OCI-LY7 (cell line): ENCODE measurements around the gene TAF3. TPM values are rescaled to one million over a fixed set of nuclear protein-coding genes. Genes with fewer than 3 reads are reported as not detected.

Source experiments
- BruUV-seq: library from RNA; stranded (reverse); fragments of 400-500 nt; replicated peaks from 2 replicates; lab custom pipeline; 2021; lab: Mats Ljungman, UMichigan
- CTCF ChIA-PET: fragments of 300-600 bp; sonication (Branson Sonifier 250); formaldehyde crosslinking; loops from one replicate; lab custom pipeline; 2022; ENCODE audit warnings: antibody characterized with exemption; ENCODE audit not compliant: unreplicated experiment; lab: Charles Lee
- POLR2A ChIA-PET: fragments of 300-600 bp; sonication (Branson Sonifier 250); formaldehyde crosslinking; loops from one replicate; lab custom pipeline; 2022; ENCODE audit warnings: antibody characterized with exemption; lab: Charles Lee
- DNase-seq: peaks from one replicate; pipeline ENCODE4 v3.0.0-alpha.2; 2015; ENCODE audit warnings: low spot score
- H2AFZ ChIP-seq: fragments of 200-600 bp; sonication (generic), shearing (Covaris generic); 2 replicates; pipeline ENCODE4 v1.6.1; 2014; ENCODE audit warnings: mild to moderate bottlenecking, antibody characterized with exemption, low read length, moderate library complexity
- H3K27ac ChIP-seq: fragments of 200-600 bp; sonication (generic); 2 replicates; pipeline ENCODE4 v1.5.1; 2014; ENCODE audit warnings: mixed run types, low read depth, mild to moderate bottlenecking, moderate library complexity, low read length, inconsistent platforms; ENCODE audit not compliant: poor library complexity, severe bottlenecking
- H3K36me3 ChIP-seq: fragments of 200-600 bp; sonication (generic); 2 replicates; pipeline ENCODE4 v1.6.1; 2014; ENCODE audit warnings: mild to moderate bottlenecking, antibody characterized with exemption, low read length, moderate library complexity, mixed read lengths; ENCODE audit not compliant: insufficient read depth
- H3K4me1 ChIP-seq: fragments of 200-600 bp; sonication (generic); 2 replicates; pipeline ENCODE4 v1.5.1; 2014; ENCODE audit warnings: mild to moderate bottlenecking, low read length; ENCODE audit not compliant: insufficient read depth, poor library complexity, severe bottlenecking
- H3K4me2 ChIP-seq: fragments of 200-600 bp; sonication (generic); 2 replicates; pipeline ENCODE4 v1.6.1; 2014; ENCODE audit warnings: mild to moderate bottlenecking, low read length
- H3K4me3 ChIP-seq: fragments of 200-600 bp; sonication (generic); 2 replicates; pipeline ENCODE4 v1.5.1; 2014; ENCODE audit warnings: mild to moderate bottlenecking, low read depth, low read length; ENCODE audit not compliant: poor library complexity, severe bottlenecking
- H3K79me2 ChIP-seq: fragments of 200-600 bp; sonication (generic); 2 replicates; pipeline ENCODE4 v1.6.1; 2016; ENCODE audit warnings: low read depth, mild to moderate bottlenecking, low read length, moderate library complexity, mixed read lengths; ENCODE audit not compliant: insufficient read depth
- H3K9me2 ChIP-seq: fragments of 200-600 bp; sonication (generic); 2 replicates; pipeline ENCODE4 v1.6.1; 2016; ENCODE audit warnings: mild to moderate bottlenecking, low read length, mixed read lengths; ENCODE audit not compliant: insufficient read depth
- H3K9me3 ChIP-seq: fragments of 200-600 bp; sonication (generic); 2 replicates; pipeline ENCODE4 v1.6.1; 2014; ENCODE audit warnings: mild to moderate bottlenecking, mixed run types, low read length, mixed read lengths
- H4K20me1 ChIP-seq: fragments of 200-600 bp; sonication (generic); 2 replicates; pipeline ENCODE4 v1.6.1; 2014; ENCODE audit warnings: mild to moderate bottlenecking, antibody characterized with exemption, low read length, moderate library complexity, mixed read lengths; ENCODE audit not compliant: insufficient read depth
- CTCF ChIP-seq: fragments of 200-600 bp; sonication (generic); conservative IDR thresholded peaks from 2 replicates; pipeline ENCODE4 v1.5.1; 2014; ENCODE audit warnings: mild to moderate bottlenecking, antibody characterized with exemption, low read length, moderate library complexity, mixed read lengths
- EZH2phosphoT487 ChIP-seq: fragments of 200-600 bp; sonication (generic); IDR thresholded peaks from 2 replicates; pipeline ENCODE4 v1.6.1; 2018; ENCODE audit warnings: low read depth, borderline replicate concordance, mild to moderate bottlenecking, mixed run types, antibody characterized with exemption, low read length, moderate library complexity, mixed read lengths
- intact Hi-C: fragments of 100-400 bp; cut with micrococcal nuclease; formaldehyde crosslinking; loops from one replicate; pipeline ENCODE4 v1.10.0; 2022; ENCODE audit not compliant: unreplicated experiment
- total RNA-seq, 2 experiments: library from RNA; depleted of rRNA in 1 of 2; stranded (reverse); fragments of >200 nt in 1 of 2; shearing (Covaris generic) in 1 of 2; gene quantifications; 2 replicates each; pipeline ENCODE4 v1.2.3, GENCODE V29; 2014 to 2022

Gene TAF3
- total RNA-seq, 2 experiments from 2014 or later, result 3.8 to 11.1 TPM

- no peaks in the 10 kb centered on the region for H3K9me3 ChIP-seq
- ChIA-PET POLR2A (interaction anchor here (0.6 kb wide), 1 partner anchor 1334 kb away, joined by 4 read pairs; no protein-coding TSS in a partner anchor), CTCF (no interaction called here)
- no peak overlapping the region for H2AFZ ChIP-seq
- H4K20me1 ChIP-seq, result no peaks in the 10 kb centered on the region
- no peak overlapping the region for H3K4me3 ChIP-seq
- no TSS peak for BruUV-seq
- H3K27ac ChIP-seq, result no peak overlapping the region
- intact Hi-C loops, result no loop called here
- no peaks in the 10 kb centered on the region for H3K9me2 ChIP-seq
- H3K4me2 ChIP-seq, result no peak overlapping the region
- no peaks in the 10 kb centered on the region for H3K36me3 ChIP-seq
- no peaks in the 10 kb centered on the region for H3K79me2 ChIP-seq
- H3K4me1 ChIP-seq, result no peaks in the 10 kb centered on the region
- TF ChIP-seq CTCF (no peak), EZH2phosphoT487 (no peak)
- DNase-seq, result no peak
Observed at GRCh38 chr10:8033812-8034465, 215.6 kb downstream of the TAF3 start.

- no peaks in the 10 kb centered on the region for H3K9me3 ChIP-seq
- intact Hi-C loops, result no loop called here
- POLR2A ChIA-PET, result no interaction called here
Observed at GRCh38 chr10:8034466-8035005, 216.2 kb downstream of the TAF3 start.

More at GRCh38 chr10:8034466-8035005, 216.2 kb downstream of the TAF3 start:
- BruUV-seq, result no TSS peak
- H3K4me1 ChIP-seq, result no peaks in the 10 kb centered on the region
- no peak overlapping the region for H3K27ac ChIP-seq
- H3K4me2 ChIP-seq, result no peak overlapping the region
- no peak overlapping the region for H2AFZ ChIP-seq
- no peaks in the 10 kb centered on the region for H3K9me2 ChIP-seq
- no peak for TF ChIP-seq CTCF
- TF ChIP-seq EZH2phosphoT487, result no peak
- no peaks in the 10 kb centered on the region for H3K79me2 ChIP-seq
- H3K36me3 ChIP-seq, result no peaks in the 10 kb centered on the region
- no peaks in the 10 kb centered on the region for H4K20me1 ChIP-seq
- no peak overlapping the region for H3K4me3 ChIP-seq
- no peak for DNase-seq
- CTCF ChIA-PET, result no interaction called here
